HG03066 (cell line): ENCODE results near the gene KLK11.

Source experiments
- ATAC-seq: cut with Tn5 transposase; IDR thresholded peaks from one replicate; pipeline ENCODE4 v1.9.1; 2021; ENCODE audit warnings: low read depth; ENCODE audit not compliant: unreplicated experiment

KLK11 gene

DNA sequence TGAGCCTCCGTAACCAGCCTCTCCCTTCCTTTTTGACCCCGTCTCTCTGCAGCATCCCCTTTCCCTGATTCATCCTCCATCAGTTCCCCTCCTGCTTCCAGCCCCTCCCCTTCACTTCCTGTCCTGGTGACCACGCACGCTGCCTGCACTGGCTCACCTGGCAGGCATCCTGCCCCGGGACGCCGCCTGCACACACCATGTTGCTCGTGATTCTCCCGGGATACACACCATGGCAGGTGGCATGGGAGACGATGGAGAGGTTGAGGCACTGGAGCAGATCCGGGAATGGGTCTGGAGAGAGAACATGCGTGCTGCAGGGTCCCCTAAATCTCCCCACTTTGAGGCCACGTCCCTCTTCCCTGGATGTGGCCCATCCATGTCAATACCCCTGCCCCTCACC is 4.2 kb upstream of the KLK11 start:
- no peak for ATAC-seq

- ATAC-seq: no peak
These were observed 3.3 kb upstream of the KLK11 start for GRCh38 chr19:51029718-51030117.

GRCh38 chr19:51027873-51028272 is 1.5 kb upstream of the KLK11 start:
- no peak for ATAC-seq

DNA sequence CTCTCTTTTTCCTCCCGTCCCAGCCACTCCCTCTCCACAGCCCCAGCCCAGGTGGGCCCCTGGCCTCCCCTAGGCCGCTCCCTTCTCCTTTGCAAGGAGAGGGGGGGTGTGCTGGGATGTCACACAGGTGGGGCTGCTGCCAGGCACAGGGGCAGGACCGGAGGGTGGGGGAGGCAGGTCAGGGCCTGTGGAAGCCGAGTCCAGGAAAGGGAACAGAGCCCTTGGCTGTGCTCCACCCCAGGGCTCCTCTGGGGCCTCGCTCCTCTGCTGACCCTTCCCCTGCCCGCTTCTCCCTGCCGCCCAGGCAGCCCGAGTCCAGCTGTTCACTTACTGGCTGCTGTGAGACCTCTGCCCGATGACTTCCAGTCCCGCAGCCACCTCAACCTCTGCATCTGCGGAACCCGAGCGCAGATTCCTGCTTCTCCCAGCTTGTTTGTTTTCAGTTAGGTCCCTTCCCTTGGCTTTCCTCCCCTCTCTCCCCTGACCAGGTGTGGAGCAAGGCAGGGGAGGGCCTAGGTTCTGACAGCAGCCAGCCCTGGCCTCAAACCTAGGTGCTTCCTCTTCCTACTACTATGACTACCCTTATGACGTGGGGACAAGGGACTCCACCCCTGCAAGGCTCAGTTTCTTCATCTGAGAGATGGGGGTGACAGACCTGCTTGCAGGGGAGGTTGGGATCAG is 850 bp upstream of the KLK11 start:
- ATAC-seq: no peak

DNA sequence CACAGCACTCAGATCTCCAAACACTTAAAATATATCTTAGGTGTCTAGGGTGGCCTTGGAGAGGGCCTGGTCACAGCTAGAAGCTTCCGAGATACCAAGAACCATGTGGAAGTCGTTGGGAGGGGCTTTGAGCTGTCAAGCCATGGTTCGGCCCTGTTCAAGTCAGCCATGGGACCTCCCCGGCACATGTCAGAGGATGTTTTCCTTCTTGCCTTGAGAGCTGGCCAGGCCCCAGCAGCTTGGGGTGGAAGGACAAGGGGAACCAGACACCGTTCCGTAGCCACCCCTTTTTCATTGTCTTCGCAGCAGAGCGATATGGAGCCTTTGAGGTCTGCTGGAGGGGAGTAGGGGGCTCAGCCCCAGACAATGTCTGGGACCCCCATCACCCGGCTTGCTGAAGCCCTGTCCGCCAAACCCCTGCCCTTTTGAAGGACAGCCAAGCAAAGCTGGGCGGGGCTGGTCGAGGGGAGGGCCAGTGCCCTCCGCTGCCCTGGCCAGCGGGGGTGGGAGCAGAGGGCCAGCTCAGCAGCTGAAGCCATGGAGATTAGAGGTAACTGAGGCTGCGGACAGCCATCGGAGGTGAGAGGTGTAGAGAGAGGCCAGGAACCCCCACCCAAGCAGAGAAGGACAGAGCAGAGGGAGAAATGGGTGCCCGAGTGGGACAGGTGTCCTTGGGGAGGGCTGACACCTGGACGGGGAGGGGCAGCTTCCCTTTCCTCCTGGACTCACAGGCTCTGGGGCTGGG is 435 bp downstream of the KLK11 start:
- ATAC-seq: no peak

DNA sequence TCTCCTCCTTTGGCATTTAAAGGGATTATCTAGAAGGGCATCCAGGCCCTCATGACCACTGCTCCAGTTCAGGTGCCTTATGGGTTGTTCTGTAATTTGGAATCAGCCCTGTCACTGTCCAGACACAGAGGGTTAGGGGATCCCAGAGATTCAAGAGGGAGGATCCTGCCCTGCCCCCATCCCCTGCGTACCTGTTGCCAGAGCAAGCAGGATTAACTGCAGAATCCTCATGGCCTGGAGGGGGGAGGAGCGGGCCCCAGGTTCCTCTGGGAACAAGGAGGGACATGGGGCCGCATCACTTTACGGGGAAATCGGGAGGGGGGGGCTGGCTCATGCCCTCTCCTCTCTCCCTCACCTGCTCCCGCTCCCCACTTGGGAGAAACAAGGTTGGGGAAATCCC is 1.0 kb downstream of the KLK11 start:
- no peak for ATAC-seq

GRCh38 chr19:51024924-51025323 is 1.5 kb downstream of the KLK11 start:
- no peak for ATAC-seq

DNA sequence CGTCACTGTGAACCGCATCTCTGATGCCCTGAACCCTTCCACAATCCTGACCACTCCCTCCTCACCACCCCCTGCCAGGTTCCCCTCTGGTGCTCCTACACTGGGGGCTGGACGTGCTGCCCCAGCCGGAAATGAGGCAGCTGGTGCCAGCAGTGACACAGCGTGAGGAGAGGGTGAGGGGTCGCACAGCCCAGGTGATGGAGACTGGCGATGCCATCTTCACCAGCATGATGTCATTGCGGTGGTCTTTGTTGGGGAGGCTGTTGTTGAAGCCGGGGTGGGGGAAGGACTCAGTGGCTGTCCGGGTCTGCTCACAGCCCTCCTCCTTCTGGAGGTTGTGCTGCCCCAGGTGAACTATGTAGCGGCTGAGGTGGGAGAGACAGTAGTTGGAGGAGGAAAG is 2.5 kb downstream of the KLK11 start:
- ATAC-seq: no peak

GRCh38 chr19:51022526-51022925 is 3.9 kb downstream of the KLK11 start:
- ATAC-seq: no peak

DNA sequence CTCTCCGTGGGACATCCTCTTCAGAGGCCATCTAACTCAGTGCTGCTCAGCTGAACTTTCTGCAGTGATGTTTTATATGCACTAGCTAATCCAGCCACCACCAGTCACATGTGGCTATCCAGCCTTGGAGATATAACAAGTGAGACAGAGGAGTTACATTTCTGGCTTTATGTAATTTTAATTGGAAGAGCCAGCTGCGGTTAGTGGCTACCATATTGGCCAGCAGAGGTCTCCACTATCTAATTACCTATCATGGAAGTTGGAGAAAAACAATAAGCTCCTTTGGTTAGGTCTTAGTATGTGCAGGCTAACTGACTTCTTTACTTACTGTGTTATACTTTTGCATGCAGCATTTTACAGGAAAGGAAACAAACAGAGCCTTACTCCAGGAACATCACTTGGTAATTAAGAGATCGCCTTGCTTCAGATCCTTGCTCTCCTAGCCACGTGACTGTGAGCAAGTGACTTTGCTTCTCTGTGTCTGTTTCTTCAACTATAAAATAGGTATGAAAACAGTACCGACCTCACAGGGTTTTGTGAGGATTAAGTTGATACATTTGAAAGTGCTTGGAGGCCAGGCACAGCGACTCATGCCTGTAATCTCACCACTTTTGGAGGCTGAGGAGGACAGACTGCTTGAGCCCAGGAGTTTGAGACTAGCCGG is 5.3 kb downstream of the KLK11 start:
- ATAC-seq: no peak

GRCh38 chr19:51019544-51019925 is 6.9 kb downstream of the KLK11 start, which contains the start of gene KLK10:
Gene KLK10 (minus strand): TSS chr19:51019709. CDS start chr19:51019130, 579 bp downstream.
- no peak for ATAC-seq

GRCh38 chr19:51018745-51019543 is 7.5 kb downstream of the KLK11 start:
- ATAC-seq: no peak

GRCh38 chr19:51016798-51017683 is 9.4 kb downstream of the KLK11 start:
- no peak for ATAC-seq

GRCh38 chr19:51015691-51016267 is 10.6 kb downstream of the KLK11 start:
- no peak for ATAC-seq

DNA sequence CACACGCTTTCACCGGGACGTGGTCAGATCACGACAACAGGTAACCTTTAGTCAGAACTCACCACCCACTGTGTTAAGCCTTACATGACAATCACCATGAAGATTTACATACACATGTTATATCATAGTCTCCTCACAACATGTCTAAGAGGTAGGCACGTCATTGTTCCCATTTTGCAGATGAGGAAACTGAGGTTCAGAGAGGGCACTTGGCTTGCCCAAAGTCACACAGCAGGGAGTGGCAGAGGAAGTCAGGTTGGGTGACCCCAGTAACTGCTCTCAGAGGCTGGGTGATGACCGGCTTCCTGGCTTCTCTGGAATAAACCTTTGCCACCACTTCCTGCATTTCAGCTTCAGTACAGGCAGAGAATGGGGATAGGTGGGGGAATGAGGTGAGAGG is 12.2 kb downstream of the KLK11 start:
- no peak for ATAC-seq

DNA sequence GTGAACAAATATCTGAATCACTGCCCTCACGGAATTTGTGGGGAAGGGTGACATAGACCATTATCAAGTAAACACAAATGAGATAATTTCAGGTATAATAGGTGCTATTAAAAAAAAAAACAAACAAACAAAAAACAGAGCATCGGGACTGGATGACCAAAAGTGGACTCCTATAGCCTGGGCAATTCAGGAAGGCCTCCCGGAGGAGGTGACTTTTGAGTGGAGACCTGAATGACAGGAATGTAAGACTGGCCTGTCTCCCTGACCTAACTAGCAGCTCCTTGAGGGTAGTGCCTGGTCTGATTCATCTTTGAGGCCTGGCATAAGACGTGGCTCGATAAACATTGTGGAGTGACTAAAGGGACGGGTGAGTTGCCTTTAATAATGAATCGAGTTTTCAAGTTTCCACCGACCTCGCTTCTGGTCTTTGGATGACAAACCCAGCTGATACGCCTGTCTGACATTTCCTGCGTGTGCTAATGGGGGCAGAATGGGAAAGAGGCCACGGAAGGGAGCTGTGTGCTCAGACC is 13.7 kb downstream of the KLK11 start:
- no peak for ATAC-seq

- no peak for ATAC-seq
These were observed 16.2 kb downstream of the KLK11 start for GRCh38 chr19:51010066-51010795.

DNA sequence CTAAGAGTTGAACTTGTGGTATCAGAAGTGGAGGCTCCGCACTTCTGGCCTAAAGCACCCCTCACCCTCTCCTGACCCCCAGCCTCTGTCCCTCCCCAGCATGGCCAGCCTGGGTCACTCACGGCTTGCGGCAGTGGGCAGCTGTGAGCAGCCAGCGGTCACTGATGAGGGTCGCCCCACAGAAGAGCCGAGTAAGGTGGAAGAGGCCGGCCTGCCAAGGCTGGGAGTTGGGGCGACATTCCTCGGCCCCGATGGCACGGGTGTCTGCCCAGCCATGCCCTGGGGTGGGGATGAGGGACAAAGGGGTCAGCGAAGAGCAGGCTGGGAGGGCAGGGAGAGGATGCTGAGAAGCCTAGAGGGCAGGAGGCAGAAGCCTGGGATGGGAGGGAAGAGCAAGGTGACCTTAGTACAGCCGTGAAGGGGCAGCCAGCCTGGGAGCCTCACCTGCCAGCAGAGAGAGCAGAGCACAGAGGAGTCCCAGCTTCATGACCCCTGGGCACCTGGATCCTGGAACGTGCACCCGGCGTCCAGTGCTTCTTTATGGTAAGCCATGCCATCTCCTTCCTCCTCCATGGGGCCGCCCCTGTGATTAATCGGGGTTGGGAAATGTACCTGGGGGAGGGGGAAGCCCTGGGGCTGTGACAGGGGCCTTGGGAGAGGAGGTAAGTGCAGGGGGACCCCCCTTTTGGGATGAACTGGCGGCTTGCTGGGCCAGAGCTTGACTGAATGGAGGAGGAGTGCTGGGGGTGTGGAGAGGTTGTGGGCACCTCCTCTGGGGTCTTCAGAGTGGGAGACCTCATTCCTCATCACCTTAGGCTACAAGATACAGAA is 17.1 kb downstream of the KLK11 start:
- ATAC-seq: no peak
